ENCODE results near the gene ZNF689.

DNA sequence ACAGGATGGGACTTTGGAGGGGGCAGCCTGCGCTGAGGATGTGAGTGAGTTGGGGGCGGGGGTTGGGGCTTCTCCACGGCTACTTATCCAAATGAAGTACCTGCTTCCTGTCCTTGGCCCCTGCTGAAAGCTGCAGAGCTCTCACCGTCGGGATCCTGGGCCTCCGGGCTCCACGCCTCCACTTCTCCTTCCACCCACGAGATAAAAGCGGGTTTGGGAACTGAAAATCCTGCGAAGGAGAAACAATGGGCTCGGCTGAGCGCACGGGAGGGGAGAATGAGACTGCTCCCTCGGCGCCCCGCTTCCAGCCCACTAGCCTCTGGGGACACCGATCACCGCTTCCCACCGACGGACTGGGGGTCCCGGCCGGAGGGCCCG, 25.2 kb downstream of the ZNF689 start:
- no peak for TF ChIP-seq POLR2A (IDR thresholded peaks at IDR 0.05)
- TF ChIP-seq, protein P1, sequence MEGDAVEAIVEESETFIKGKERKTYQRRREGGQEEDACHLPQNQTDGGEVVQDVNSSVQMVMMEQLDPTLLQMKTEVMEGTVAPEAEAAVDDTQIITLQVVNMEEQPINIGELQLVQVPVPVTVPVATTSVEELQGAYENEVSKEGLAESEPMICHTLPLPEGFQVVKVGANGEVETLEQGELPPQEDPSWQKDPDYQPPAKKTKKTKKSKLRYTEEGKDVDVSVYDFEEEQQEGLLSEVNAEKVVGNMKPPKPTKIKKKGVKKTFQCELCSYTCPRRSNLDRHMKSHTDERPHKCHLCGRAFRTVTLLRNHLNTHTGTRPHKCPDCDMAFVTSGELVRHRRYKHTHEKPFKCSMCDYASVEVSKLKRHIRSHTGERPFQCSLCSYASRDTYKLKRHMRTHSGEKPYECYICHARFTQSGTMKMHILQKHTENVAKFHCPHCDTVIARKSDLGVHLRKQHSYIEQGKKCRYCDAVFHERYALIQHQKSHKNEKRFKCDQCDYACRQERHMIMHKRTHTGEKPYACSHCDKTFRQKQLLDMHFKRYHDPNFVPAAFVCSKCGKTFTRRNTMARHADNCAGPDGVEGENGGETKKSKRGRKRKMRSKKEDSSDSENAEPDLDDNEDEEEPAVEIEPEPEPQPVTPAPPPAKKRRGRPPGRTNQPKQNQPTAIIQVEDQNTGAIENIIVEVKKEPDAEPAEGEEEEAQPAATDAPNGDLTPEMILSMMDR (IDR thresholded peaks at IDR 0.05): no peak
